ENCODE results near the gene PCCA.

PCCA gene

DNA sequence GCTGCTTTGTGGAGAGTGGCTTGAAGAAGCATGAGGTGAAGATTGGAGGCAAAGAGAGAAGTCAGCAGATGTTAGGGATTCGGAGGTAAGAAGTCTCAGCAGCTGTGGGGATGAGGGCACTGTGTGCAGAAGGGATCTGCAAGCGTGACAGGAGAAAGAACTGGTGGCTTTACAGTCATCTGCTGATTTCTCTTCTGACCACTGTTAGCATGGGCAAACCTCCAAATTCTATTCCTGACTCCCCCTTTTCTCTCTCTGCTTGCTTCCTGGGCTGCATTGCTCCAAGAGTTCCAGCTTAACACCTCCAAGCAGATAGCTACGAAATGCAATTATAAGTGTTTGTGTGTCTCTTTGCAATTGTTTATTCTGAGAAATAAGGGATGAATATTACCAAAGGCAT is 340.1 kb downstream of the PCCA start:
- Histone ChIP-seq H3K27me3 (ENCODE audit: insufficient read depth, low read depth, severe bottlenecking) (no peaks in the 10 kb centered on the region), H3K4me3 (ENCODE audit: low read depth, low read length) (no peak overlapping the region), H3K36me3 (peaks cover 10% of the 10 kb centered on the region; the same call in 1 of the 2 replicates), H3K9me3 (ENCODE audit: severe bottlenecking) (peaks cover 7% of the 10 kb centered on the region), H3K27ac (no peak overlapping the region)
- DNase-seq, result no peak
- TF ChIP-seq CTCF (IDR thresholded peaks at IDR 0.05; ENCODE audit: low read depth, low read length), result no peak

GRCh38 chr13:100432611-100433010 is 343.7 kb downstream of the PCCA start:
- H3K9me3 ChIP-seq (ENCODE audit: severe bottlenecking), result peaks cover 7% of the 10 kb centered on the region
- peaks cover 14% of the 10 kb centered on the region; the same call in 1 of the 2 replicates for H3K36me3 ChIP-seq
- TF ChIP-seq CTCF (IDR thresholded peaks at IDR 0.05; ENCODE audit: low read depth, low read length), result no peak
- no peak overlapping the region for H3K4me3 ChIP-seq (ENCODE audit: low read depth, low read length)
- H3K27ac ChIP-seq, result no peak overlapping the region
- no peaks in the 10 kb centered on the region for H3K27me3 ChIP-seq (ENCODE audit: insufficient read depth, low read depth, severe bottlenecking)
- no peak for DNase-seq

- Histone ChIP-seq H3K27ac (no peak overlapping the region), H3K4me3 (ENCODE audit: low read depth, low read length) (no peak overlapping the region), H3K36me3 (peaks cover 14% of the 10 kb centered on the region; the same call in 1 of the 2 replicates), H3K27me3 (ENCODE audit: insufficient read depth, low read depth, severe bottlenecking) (no peaks in the 10 kb centered on the region), H3K9me3 (ENCODE audit: severe bottlenecking) (peaks cover 7% of the 10 kb centered on the region)
- no peak for DNase-seq
- TF ChIP-seq CTCF (IDR thresholded peaks at IDR 0.05; ENCODE audit: low read depth, low read length), result no peak
Observed at GRCh38 chr13:100433475-100433874, 344.6 kb downstream of the PCCA start.

GRCh38 chr13:100434010-100434763 is 345.3 kb downstream of the PCCA start:
- no peak for TF ChIP-seq CTCF (IDR thresholded peaks at IDR 0.05; ENCODE audit: low read depth, low read length)
- DNase-seq, result no peak
- Histone ChIP-seq H3K4me3 (ENCODE audit: low read depth, low read length) (no peak overlapping the region), H3K27ac (no peak overlapping the region), H3K36me3 (peaks cover 14% of the 10 kb centered on the region; the same call in 1 of the 2 replicates), H3K9me3 (ENCODE audit: severe bottlenecking) (peaks cover 7% of the 10 kb centered on the region), H3K27me3 (ENCODE audit: insufficient read depth, low read depth, severe bottlenecking) (no peaks in the 10 kb centered on the region)

GRCh38 chr13:100436099-100436498 is 347.2 kb downstream of the PCCA start:
- Histone ChIP-seq H3K4me3 (ENCODE audit: low read depth, low read length) (no peak overlapping the region), H3K36me3 (peaks cover 9% of the 10 kb centered on the region; the same call in 1 of the 2 replicates), H3K27ac (no peak overlapping the region), H3K27me3 (ENCODE audit: insufficient read depth, low read depth, severe bottlenecking) (no peaks in the 10 kb centered on the region), H3K9me3 (ENCODE audit: severe bottlenecking) (peaks cover 7% of the 10 kb centered on the region)
- no peak for TF ChIP-seq CTCF (IDR thresholded peaks at IDR 0.05; ENCODE audit: low read depth, low read length)
- DNase-seq, result no peak
